SK-N-SH treated with all-trans-retinoic acid at 6 μM for 48 hours (cell line): ENCODE data around the gene PRR18.

Source experiments
- ATAC-seq: fragments of 200-7000 bp; cut with Tn5 transposase; 3 replicates; pipeline ENCODE4 v1.9.1; 2020; ENCODE audit warnings: mild to moderate bottlenecking, moderate library complexity
- ARNTL ChIP-seq: fragments of 450-650 bp; formaldehyde crosslinking; IDR thresholded peaks from 2 replicates; pipeline ENCODE4 v1.5.0; 2020; ENCODE audit warnings: low read depth, mild to moderate bottlenecking, moderate library complexity, borderline replicate concordance
- BACH2 ChIP-seq: fragments of 250-450 bp; sonication (Bioruptor Pico); IDR thresholded peaks from 2 replicates; pipeline ENCODE4 v1.9.0; 2021; ENCODE audit warnings: mild to moderate bottlenecking, borderline replicate concordance
- ISL1 ChIP-seq: fragments of 250-450 bp; sonication (Bioruptor Pico); IDR thresholded peaks from 2 replicates; pipeline ENCODE4 v2.1.2; 2022; ENCODE audit warnings: mild to moderate bottlenecking, moderate library complexity
- OSR1 ChIP-seq: fragments of 250-450 bp; sonication (Bioruptor Pico); IDR thresholded peaks from 2 replicates; pipeline ENCODE4 v1.8.0; 2022; ENCODE audit warnings: moderate library complexity, mild to moderate bottlenecking, inconsistent platforms
- PPARA ChIP-seq: fragments of 250-450 bp; sonication (Bioruptor Pico); IDR thresholded peaks from 2 replicates; pipeline ENCODE4 v1.5.0; 2020; ENCODE audit warnings: mild to moderate bottlenecking, borderline replicate concordance
- SNAI2 ChIP-seq: fragments of 250-450 bp; sonication (Bioruptor Pico); IDR thresholded peaks from 2 replicates; pipeline ENCODE4 v1.5.0; 2020; ENCODE audit warnings: mild to moderate bottlenecking, moderate library complexity
- TCF4 ChIP-seq: fragments of 250-450 bp; sonication (Bioruptor Pico); IDR thresholded peaks from 2 replicates; pipeline ENCODE4 v1.8.0; 2021; ENCODE audit warnings: mild to moderate bottlenecking, moderate library complexity, borderline replicate concordance
- TOX ChIP-seq: fragments of 250-450 bp; sonication (Bioruptor Pico); IDR thresholded peaks from 2 replicates; pipeline ENCODE4 v1.8.0; 2021; ENCODE audit warnings: mild to moderate bottlenecking, moderate library complexity, borderline replicate concordance
- ZC3H10 ChIP-seq: fragments of 250-450 bp; sonication (Bioruptor Pico); IDR thresholded peaks from 2 replicates; pipeline ENCODE4 v1.5.1; 2021; ENCODE audit warnings: mild to moderate bottlenecking, moderate library complexity
- ZFP3 ChIP-seq: fragments of 250-450 bp; sonication (Bioruptor Pico); IDR thresholded peaks from 2 replicates; pipeline ENCODE4 v1.5.0; 2020; ENCODE audit warnings: mild to moderate bottlenecking, moderate library complexity
- ZNF565 ChIP-seq: fragments of 450-650 bp; formaldehyde crosslinking; conservative IDR thresholded peaks from 2 replicates; pipeline ENCODE4 v1.5.0; 2020; ENCODE audit warnings: low read depth, mild to moderate bottlenecking, moderate library complexity
- ZNF70 ChIP-seq: fragments of 450-650 bp; formaldehyde crosslinking; IDR thresholded peaks from 2 replicates; pipeline ENCODE4 v1.5.0; 2020; ENCODE audit warnings: mild to moderate bottlenecking, moderate library complexity
- ZNF8 ChIP-seq: fragments of 450-650 bp; formaldehyde crosslinking; IDR thresholded peaks from 2 replicates; pipeline ENCODE4 v1.5.0; 2020; ENCODE audit warnings: mild to moderate bottlenecking, moderate library complexity
- TF ChIP-seq, protein P1 (sequence below): fragments of 250-450 bp; sonication (Bioruptor Pico); IDR thresholded peaks from 2 replicates; pipeline ENCODE4 v1.5.0; 2020; ENCODE audit warnings: mild to moderate bottlenecking, moderate library complexity
- TF ChIP-seq, protein P2 (sequence below): fragments of 250-450 bp; sonication (Bioruptor Pico); IDR thresholded peaks from 2 replicates; pipeline ENCODE4 v1.5.1; 2020; ENCODE audit warnings: low read depth, mild to moderate bottlenecking, moderate library complexity
- TF ChIP-seq, protein P3 (sequence below): fragments of 250-450 bp; sonication (Bioruptor Pico); IDR thresholded peaks from 2 replicates; pipeline ENCODE4 v1.8.0; 2020; ENCODE audit warnings: mild to moderate bottlenecking, moderate library complexity, borderline replicate concordance
- TF ChIP-seq, protein P4 (sequence below): fragments of 250-450 bp; sonication (Bioruptor Pico); IDR thresholded peaks from 2 replicates; pipeline ENCODE4 v1.8.0; 2021; ENCODE audit warnings: low read depth, mild to moderate bottlenecking, moderate library complexity, borderline replicate concordance
- TF ChIP-seq, protein P5 (sequence below): fragments of 250-450 bp; sonication (Bioruptor Pico); IDR thresholded peaks from 2 replicates; pipeline ENCODE4 v1.5.1; 2021; ENCODE audit warnings: mild to moderate bottlenecking, moderate library complexity

PRR18 gene

DNA sequence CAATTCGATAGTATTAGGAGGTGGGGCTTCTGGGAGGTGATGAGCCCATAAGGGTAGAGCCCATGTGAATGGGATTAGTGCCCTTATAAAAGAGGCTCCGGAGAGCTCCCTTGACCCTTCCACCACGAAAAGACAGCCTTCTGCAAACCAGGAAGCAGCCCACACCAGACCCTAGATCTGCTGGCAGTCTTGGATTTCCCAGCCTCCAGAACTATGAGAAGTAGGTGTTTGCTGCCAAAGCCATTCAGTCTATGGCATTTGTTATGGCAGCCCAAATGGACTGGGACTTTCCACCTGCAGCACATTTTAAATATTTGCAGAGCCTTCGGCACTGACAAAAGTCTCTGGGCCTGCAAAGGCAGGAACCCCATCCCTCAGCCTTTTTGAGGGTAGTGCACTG lies 46.0 kb upstream of the PRR18 start:
- TF ChIP-seq, protein P1, sequence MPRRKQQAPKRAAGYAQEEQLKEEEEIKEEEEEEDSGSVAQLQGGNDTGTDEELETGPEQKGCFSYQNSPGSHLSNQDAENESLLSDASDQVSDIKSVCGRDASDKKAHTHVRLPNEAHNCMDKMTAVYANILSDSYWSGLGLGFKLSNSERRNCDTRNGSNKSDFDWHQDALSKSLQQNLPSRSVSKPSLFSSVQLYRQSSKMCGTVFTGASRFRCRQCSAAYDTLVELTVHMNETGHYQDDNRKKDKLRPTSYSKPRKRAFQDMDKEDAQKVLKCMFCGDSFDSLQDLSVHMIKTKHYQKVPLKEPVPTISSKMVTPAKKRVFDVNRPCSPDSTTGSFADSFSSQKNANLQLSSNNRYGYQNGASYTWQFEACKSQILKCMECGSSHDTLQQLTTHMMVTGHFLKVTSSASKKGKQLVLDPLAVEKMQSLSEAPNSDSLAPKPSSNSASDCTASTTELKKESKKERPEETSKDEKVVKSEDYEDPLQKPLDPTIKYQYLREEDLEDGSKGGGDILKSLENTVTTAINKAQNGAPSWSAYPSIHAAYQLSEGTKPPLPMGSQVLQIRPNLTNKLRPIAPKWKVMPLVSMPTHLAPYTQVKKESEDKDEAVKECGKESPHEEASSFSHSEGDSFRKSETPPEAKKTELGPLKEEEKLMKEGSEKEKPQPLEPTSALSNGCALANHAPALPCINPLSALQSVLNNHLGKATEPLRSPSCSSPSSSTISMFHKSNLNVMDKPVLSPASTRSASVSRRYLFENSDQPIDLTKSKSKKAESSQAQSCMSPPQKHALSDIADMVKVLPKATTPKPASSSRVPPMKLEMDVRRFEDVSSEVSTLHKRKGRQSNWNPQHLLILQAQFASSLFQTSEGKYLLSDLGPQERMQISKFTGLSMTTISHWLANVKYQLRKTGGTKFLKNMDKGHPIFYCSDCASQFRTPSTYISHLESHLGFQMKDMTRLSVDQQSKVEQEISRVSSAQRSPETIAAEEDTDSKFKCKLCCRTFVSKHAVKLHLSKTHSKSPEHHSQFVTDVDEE (CRISPR knock-in tag) = no peak
- no peak for TF ChIP-seq SNAI2 (CRISPR knock-in tag)
- TF ChIP-seq, protein P2, sequence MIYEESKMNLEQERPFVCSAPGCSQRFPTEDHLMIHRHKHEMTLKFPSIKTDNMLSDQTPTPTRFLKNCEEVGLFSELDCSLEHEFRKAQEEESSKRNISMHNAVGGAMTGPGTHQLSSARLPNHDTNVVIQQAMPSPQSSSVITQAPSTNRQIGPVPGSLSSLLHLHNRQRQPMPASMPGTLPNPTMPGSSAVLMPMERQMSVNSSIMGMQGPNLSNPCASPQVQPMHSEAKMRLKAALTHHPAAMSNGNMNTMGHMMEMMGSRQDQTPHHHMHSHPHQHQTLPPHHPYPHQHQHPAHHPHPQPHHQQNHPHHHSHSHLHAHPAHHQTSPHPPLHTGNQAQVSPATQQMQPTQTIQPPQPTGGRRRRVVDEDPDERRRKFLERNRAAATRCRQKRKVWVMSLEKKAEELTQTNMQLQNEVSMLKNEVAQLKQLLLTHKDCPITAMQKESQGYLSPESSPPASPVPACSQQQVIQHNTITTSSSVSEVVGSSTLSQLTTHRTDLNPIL (CRISPR knock-in tag) = no peak
- no peak for ATAC-seq

DNA sequence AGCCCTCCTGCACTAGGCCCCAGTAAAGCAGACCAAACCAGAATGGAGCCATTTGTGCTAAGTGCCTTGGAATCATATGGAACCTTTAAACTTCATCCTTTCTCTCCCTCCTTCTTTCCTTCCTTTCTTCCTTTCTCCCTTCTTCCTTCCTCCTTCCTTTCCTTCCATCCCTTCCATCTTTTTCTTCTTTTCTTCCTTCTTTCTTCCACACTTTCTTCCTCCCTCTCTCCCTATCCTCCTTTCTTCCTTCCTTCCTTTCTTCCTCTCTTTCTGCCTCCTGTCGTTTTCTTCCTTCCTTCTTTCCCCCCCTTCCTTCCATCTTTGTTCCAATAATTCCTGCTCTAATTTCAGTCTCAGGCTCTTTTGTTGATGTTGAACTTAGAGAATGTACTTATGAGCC lies 45.3 kb upstream of the PRR18 start:
- TF ChIP-seq, protein P3, sequence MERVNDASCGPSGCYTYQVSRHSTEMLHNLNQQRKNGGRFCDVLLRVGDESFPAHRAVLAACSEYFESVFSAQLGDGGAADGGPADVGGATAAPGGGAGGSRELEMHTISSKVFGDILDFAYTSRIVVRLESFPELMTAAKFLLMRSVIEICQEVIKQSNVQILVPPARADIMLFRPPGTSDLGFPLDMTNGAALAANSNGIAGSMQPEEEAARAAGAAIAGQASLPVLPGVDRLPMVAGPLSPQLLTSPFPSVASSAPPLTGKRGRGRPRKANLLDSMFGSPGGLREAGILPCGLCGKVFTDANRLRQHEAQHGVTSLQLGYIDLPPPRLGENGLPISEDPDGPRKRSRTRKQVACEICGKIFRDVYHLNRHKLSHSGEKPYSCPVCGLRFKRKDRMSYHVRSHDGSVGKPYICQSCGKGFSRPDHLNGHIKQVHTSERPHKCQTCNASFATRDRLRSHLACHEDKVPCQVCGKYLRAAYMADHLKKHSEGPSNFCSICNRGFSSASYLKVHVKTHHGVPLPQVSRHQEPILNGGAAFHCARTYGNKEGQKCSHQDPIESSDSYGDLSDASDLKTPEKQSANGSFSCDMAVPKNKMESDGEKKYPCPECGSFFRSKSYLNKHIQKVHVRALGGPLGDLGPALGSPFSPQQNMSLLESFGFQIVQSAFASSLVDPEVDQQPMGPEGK (CRISPR knock-in tag) = no peak
- TF ChIP-seq OSR1 (CRISPR knock-in tag) (no peak), ISL1 (CRISPR knock-in tag) (no peak)
- ATAC-seq = no peak

DNA sequence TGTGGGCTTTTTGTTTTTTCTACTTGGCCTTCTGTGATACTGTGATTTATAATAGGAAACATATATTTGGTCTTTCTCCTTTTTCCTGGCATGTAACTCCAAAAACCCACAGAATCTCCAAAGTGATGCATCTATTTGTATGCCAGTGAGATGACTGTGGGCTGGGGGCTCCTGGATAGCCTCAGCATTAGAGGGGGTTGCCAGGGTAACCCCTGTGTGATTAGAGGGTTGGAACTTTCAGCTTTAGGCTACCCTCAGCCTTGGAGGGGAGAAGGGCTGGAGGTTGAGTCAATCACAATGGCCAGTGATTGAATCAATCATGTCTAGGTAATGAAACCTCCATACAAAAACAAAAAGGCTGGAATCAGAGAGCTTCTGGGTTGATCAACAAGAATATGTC lies 44.7 kb upstream of the PRR18 start:
- no peak for ATAC-seq
- TF ChIP-seq ZNF70 (CRISPR knock-in tag) (no peak), PPARA (CRISPR knock-in tag) (no peak), TCF4 (no peak), ZC3H10 (CRISPR knock-in tag) (no peak), TOX (CRISPR knock-in tag) (no peak), ZNF8 (CRISPR knock-in tag) (no peak), SNAI2 (CRISPR knock-in tag) (no peak), BACH2 (CRISPR knock-in tag) (no peak), OSR1 (CRISPR knock-in tag) (no peak), ZFP3 (CRISPR knock-in tag) (no peak), ISL1 (CRISPR knock-in tag) (no peak), ARNTL (CRISPR knock-in tag) (no peak), ZNF565 (no peak)
- TF ChIP-seq, protein P4, sequence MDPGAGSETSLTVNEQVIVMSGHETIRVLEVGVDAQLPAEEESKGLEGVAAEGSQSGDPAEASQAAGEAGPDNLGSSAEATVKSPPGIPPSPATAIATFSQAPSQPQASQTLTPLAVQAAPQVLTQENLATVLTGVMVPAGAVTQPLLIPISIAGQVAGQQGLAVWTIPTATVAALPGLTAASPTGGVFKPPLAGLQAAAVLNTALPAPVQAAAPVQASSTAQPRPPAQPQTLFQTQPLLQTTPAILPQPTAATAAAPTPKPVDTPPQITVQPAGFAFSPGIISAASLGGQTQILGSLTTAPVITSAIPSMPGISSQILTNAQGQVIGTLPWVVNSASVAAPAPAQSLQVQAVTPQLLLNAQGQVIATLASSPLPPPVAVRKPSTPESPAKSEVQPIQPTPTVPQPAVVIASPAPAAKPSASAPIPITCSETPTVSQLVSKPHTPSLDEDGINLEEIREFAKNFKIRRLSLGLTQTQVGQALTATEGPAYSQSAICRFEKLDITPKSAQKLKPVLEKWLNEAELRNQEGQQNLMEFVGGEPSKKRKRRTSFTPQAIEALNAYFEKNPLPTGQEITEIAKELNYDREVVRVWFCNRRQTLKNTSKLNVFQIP (CRISPR knock-in tag) = no peak
- TF ChIP-seq, protein P5, sequence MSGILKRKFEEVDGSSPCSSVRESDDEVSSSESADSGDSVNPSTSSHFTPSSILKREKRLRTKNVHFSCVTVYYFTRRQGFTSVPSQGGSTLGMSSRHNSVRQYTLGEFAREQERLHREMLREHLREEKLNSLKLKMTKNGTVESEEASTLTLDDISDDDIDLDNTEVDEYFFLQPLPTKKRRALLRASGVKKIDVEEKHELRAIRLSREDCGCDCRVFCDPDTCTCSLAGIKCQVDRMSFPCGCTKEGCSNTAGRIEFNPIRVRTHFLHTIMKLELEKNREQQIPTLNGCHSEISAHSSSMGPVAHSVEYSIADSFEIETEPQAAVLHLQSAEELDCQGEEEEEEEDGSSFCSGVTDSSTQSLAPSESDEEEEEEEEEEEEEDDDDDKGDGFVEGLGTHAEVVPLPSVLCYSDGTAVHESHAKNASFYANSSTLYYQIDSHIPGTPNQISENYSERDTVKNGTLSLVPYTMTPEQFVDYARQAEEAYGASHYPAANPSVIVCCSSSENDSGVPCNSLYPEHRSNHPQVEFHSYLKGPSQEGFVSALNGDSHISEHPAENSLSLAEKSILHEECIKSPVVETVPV (CRISPR knock-in tag) = no peak
- TF ChIP-seq, protein P3 (CRISPR knock-in tag) = no peak
- TF ChIP-seq, protein P1 (CRISPR knock-in tag) = no peak
- TF ChIP-seq, all 23 proteins: peak for 0
